ENCODE results near the gene ZBTB14.

Gene ZBTB14, protein sequence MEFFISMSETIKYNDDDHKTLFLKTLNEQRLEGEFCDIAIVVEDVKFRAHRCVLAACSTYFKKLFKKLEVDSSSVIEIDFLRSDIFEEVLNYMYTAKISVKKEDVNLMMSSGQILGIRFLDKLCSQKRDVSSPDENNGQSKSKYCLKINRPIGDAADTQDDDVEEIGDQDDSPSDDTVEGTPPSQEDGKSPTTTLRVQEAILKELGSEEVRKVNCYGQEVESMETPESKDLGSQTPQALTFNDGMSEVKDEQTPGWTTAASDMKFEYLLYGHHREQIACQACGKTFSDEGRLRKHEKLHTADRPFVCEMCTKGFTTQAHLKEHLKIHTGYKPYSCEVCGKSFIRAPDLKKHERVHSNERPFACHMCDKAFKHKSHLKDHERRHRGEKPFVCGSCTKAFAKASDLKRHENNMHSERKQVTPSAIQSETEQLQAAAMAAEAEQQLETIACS

DNA sequence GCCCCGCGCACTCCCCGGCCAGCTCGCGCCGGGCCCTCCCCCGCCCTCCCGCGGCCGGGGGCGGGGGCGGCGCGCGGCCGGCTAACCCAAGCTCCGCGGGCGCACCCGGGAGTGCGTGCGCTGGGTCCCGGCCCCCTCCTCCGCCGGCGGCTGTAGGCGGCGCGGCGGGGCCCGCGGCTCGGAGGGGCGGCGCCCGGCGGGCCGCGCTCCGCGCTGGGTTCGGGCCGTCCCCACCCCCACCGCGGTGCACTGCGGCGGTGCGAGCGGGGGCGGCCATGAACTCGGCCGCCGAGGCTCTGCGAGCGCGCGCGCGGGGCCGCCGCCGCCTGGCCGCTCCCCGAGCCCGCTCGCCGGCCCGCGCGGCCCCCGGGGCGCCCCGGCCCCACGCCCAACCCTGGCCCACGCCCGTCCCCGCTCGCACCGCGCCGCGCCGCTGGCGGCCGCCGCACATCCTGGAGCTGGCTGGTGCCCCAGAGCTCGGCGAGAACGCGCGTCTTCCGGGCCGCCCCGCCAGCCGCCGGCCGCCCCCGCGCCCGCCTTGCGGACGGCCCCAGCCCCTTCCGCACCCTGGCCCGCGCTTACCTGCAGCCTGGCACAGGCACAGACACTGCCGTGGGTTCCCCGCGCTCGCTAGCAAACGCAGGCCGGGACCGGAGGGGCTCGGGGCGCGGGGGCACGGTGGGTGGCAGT is at the start of gene ZBTB14:
ZBTB14 (minus strand) TSS at position 496 of the 690 bp plus-strand sequence. CDS start 2,480 bp downstream, outside the sequence.
- DNase-seq (ENCODE audit: low read depth) = peak; percentile 51

DNA sequence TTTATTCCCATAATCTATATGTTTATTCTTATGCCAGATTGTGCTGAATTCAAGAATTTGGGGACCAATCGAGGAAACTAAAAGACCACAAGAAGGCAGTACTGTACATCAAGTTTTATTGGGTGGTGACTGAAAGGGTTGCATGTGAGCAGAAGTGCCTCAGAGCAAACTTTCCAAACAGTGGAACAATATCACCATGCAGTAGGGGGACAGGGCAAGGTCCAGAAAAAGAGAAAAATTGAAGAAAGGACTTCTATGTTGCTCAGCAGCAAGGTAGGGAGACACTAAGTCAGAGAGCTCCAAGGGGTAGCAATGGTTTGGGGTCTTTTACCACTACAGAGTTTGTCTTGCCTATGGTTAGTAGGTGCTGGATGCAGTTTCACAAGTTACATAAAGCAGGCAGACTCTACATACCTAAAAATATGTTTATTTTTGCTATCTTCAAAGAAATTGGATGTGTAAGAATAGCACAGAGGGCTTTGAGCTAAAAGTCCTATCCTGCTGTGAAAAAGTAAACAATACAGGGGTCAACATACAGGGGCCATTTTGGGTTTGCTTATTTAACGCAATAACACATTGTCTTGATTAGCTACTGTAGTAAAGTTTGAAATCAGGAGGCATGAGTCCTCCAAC is 43.8 kb upstream of the ZBTB14 start:
- DNase-seq (ENCODE audit: low read depth) = no peak

DNA sequence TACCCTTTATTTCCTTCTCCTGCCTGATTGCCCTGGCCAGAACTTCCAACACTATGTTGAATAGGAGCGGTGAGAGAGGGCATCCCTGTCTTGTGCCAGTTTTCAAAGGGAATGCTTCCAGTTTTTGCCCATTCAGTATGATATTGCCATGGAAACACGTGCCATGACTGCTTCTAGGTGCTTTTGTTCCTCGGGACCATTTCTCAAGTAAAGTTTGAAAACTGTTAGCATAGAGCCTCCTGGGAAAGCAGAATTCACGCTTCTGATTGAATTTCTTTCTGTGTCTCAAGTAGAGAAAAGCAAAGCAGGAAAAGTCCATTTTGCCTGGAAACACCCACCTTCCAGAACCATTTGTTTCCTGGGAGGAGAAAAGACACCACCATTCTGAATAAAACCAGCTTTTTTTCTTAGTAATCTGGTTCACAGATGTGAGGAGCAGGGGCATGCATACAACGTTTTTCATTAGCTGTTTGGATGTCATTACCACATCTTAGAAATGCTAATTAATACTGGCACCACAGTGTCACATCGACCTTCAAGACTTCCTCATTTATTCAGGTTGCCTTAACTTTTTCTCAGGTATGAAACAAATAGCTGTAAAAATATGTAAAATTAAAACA is 39.0 kb upstream of the ZBTB14 start:
- no peak for DNase-seq (ENCODE audit: low read depth)

DNA sequence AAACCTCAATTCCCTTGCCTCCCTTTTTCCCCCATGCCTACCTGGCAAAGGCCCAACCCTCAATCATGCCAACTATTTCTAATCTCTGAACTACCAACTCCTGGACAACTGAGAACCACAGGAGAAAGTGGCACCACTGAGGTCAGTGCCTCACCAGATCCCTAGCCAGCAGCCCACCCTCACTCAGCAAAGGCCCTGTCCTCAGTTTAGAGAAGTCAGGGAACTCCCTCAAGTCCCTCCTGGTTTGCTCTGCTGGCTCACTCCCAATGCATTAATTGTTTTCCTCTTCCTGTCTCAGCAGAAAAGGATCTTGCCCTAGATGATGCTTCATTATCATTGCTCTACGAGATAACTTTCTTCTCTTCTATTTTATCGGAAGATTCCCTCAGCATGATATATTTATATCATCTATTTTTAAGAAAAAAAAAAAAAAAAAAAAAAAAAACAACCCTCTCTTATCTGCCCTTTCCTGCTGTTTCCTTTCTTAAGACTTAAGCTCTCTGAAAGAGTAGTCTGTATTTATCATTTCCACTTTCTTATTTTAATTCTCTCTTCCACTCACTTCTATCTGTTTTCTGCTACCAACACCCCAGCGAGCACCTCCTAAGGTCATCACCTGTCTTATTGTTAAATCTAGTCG is 22.7 kb upstream of the ZBTB14 start:
- DNase-seq (ENCODE audit: low read depth) = no peak

DNA sequence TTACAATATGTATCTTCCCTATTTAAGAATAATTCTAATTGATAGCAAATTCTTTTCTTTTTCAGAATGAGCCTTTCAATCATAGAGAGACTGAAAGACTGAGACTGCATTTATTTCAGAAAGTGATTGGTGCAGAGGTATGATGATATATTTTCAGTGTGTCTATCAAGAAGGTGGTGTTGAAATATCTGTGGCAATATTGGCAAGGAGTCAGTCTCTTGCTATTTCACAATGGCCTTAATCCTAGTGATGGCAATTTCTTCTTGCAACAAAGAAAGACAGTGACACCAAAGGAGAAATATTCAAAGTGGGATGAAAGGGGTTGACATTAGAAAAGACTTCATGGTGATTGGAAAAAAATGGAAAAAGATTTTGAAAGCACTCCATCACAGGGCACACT is 21.7 kb upstream of the ZBTB14 start:
- no peak for DNase-seq (ENCODE audit: low read depth)

DNA sequence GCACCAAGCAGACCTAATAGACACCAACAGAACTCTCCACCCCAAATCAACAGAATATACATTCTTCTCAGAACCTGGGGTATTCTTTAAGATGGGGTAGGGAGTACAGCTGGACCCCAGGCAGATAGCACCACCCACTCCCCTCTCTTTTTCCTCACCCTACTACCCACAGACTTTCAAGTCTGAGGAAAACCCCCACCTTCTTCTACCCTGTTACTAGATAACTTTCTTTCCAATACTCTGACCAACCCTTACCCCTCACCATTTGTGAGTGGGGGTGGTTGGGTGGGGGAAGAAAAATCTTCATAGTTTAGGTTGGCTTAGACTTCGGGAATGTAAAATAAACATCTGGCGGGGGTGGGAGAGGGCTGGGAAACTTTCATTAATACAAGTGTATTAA is 20.3 kb upstream of the ZBTB14 start:
- no peak for DNase-seq (ENCODE audit: low read depth)

DNA sequence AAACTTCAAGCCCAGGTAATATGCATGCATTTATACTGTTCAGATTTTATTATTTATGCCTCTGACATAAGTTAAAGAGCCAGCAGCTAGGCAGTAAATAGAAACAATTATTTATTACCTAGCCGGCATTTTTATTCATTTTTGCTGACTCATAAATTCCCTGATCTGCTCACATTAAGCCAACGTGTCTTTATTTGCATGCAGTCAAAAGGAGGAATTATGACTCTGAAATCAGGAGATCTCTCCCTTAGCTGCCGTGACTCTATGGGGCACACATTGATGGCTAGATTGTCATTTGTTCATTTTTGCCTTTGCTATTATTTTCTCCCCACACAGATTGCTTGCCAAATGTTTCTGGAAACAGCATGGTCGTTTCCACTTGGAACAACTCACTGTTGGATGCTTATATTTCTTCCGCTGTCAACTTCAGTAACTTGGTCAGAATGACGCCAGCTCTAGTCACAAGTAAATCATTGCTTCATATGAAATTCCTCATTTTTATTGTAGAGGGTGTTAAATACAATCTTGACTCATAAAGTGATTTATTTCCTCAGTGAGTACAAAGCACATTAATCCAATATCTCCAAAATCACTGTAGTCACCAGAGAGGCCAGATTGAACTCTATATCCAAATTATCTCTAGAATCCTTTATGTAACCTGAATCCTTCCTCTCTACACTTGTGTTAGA is 15.9 kb upstream of the ZBTB14 start:
- DNase-seq (ENCODE audit: low read depth) = no peak

DNA sequence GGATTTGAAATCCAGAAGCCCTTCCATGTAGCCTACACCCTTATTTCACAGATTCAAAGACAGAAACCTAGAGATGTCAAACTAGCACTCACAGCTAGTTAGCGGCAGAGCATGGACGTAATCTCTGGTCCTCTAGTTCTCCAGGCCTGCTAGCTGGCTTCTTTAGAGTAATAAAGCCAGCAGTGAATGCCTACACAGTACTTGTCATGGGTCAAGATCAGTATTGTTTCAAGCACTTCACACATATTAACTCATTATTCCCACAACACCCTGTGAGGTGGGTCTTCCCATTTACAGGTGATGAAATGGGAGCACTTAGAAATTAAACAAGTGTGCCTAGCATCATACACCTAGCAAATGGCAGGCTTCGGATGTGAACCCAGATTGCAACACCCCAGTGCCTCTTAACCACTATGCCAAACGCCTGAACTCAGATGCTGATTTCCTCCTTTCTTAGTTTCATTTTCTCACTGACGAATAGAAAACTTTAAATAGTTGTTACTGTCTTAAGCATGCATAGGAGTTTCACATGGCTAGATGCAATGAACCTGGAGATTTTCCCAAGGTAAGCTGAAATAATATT is 14.5 kb upstream of the ZBTB14 start:
- no peak for DNase-seq (ENCODE audit: low read depth)

DNA sequence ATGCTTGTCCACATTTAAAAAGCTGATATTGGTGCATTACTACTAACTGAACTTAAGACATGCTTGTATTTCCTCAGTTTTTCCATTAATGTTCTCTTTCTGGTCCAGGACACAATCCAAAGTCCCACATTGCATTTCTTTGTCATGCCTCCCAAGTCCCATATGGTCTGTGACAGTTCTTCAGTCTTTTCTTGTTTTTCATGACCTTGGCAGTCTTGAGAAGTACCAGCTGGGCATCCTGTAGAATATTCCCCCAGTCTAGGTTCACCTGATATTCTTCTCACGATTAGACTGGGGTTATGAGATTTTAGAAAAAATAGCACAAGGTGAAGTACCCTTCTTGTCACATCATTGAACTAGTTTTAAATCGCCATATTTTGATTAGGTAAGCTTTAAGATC is 10.3 kb upstream of the ZBTB14 start:
- no peak for DNase-seq (ENCODE audit: low read depth)

DNA sequence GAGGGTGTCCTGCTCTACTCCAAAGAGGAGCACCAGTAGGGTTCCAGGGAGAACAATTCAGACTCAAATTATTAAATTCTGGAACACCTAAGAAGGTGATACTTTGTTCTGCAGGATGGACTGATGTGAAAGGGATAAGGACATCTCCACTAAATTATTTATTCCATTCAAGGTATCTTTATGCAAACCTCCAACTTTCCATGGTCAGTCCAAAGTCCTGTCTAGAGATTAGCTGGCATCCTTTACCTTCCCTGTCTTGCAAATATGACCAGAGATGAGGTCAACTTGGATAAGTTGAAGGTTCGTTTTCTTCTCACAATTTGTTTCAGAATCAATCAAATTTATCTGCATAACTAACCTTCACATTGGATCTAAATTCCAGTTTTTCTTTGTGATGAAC is 8.7 kb upstream of the ZBTB14 start:
- no peak for DNase-seq (ENCODE audit: low read depth)

DNA sequence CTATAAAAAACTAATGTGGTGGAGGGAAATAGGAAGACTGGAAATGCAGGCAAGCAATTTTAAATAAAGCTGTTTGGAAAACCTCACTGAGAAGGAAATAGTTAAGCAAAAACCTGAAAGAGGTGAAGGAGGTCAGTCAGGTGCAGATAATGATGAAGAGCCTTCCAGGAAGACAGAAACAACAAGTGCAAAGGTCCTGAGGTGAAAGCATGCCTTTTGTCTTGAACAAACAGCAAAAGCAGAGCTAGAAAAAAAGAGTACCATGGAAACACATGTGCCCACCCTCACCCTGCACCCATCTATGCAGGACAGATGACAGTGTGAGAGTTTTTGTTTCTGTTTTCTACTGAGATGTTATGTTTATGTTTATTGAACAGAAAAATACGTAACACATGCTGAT is 8.1 kb upstream of the ZBTB14 start:
- DNase-seq (ENCODE audit: low read depth) = no peak

DNA sequence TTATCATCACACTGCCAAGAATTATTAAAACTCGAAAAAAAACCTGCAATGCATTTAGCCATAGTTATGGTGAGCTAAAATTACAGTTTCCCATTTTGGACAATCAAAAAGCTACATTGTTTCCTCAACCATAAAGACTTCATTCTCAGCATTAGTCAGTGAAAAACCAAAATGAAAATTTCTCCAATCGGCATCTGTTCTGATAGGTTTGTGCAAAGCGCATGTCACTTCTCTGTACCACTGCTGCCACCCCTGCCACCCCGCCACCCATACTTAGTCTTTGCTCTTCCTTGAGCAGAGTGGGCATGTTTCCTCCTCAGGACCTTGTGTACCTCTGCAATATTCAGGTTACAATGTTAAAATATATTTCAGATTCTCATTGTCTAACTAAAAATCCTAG is 7.1 kb upstream of the ZBTB14 start:
- no peak for DNase-seq (ENCODE audit: low read depth)

DNA sequence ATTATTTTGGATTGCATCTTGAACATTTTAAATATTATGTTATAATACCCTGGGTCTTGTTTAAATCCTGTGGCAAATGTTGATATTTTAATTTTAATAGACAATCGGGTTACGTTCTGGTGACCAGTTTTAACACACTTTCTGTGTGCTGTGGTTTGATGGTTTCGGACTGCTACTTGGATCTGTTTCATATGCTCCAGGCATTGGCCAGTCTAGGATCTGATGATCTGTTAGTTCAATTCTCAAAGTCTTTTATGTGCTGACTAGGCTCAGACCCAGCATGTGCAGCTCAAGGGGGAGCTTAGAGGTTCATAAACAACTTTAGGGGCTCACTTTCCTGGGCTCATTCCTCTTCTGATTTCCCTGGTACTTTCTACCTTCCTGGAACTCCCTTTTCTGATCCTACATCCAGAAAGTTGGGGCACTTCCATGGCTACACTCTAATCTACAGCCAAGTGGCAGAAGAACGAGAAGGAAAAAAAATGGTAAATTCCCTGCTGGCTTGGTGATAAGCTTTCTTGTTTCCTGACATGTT is 5.0 kb upstream of the ZBTB14 start:
- DNase-seq (ENCODE audit: low read depth) = no peak

DNA sequence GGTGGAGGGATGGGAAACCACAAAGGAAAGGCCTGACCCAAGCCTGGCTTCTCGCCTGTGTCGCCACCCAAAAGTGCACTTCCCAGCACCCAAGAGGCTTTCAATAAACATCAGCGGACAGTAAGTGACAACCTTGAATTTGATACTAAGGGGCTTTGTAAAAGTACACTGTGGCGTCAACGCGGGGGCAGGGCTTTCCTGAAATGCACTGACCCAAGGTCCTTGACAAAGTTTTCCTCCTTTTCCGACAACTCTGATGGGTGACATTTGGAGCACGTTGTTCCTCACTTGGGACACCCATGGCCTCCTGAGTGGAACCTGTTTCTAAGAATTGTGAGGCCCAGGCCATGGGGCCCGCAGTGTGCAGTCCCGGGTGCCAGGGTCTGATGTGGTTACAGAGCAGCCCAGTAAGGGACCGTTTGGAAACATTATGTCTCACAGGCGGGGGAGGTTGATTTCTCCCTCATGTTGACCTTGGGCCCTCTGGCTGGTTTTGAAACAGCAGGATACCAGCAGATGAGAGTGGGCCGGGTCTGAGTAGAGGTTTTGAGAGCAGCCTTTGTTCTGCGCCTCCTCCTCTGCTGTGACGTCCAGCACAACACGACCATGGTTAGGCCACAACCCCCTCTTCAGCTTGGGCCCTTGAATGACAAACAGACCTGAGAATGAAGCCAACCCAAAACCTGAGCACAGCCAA is 2.8 kb upstream of the ZBTB14 start:
- no peak for DNase-seq (ENCODE audit: low read depth)

DNA sequence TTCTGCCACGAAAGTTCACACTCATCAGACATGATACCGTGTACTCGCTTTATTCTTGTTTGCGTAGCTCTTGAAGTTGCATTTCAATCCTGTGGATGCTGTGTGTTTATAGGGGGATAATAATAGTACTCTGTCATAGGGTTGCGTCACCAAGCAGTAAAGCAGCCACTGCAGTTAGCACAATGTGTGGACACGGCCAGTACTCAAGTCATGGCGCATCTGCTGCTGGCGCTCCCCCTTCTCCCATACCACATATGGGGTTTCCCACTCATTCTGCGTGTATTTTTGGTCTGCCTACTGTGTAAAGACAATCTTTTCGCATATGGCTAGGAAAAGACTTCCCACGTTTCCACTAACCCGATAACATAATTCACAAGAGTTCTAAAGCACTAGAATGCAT is 2.1 kb upstream of the ZBTB14 start:
- no peak for DNase-seq (ENCODE audit: low read depth)

DNA sequence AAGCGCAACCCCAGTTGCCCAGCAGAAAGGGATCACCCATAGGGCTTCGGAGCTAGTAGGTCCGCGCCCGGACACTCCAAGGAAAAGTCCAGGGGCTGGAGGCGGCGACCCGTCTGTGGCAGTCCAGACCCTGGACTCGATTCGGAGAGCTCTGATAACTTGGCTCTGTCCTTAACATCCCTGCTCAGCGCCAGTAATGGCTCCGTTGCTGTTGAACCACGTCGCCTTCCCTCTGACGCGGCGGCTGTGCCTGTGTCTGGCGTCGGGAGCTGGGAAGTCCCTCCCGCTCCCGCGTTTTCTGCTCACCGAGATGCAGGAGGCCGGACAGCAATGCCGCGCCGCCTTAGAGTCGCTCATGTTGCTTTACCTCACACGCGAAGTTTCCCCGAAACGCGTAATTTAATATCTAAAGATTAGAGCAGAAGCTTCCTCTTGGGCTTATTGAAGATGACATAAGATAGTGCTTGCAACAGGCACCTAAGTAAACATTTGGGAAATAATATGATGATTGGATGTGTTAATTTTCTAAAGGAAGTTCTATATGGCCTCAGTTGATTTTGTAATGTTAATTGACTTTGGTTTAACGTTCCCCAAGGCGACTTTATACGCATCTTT is 1.3 kb upstream of the ZBTB14 start:
- DNase-seq (ENCODE audit: low read depth) = peak; percentile 67

DNA sequence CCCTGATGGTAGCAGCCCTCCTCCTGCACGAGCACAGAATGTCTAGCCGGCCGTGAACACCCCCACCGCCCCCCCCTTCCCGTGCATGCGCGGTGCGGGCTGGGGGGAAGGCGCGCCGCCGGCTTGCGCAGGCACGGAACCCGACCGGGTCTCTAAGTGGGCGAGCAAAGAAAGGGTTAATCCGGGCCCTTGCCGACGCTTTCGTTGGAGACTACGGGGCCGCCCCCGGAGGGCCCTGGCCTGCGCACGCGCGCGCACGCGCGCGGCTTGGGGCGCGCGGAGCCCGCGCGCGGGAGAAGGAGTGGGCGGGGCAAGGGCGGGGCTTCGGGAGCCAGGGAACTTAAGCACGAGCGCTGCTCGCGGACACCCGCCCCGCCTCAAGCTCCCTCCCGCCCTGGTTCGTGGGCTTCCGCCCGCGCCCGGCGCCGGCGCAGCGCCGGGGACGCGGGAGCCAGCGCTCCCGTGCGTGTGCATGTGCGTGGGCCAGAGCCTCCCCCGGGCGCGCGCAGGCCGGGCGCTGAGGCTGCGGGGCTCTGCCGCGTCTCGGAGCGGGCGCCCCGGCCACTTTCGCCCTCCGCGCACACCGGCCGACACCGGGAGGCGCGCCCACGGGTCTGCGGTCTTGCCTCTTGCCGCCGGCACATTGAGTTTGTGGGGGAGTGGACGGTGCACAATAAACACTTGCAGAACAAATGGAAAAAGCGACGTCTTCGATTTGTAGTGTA is 617 bp upstream of the ZBTB14 start:
- DNase-seq (ENCODE audit: low read depth) = peak; percentile 95

DNA sequence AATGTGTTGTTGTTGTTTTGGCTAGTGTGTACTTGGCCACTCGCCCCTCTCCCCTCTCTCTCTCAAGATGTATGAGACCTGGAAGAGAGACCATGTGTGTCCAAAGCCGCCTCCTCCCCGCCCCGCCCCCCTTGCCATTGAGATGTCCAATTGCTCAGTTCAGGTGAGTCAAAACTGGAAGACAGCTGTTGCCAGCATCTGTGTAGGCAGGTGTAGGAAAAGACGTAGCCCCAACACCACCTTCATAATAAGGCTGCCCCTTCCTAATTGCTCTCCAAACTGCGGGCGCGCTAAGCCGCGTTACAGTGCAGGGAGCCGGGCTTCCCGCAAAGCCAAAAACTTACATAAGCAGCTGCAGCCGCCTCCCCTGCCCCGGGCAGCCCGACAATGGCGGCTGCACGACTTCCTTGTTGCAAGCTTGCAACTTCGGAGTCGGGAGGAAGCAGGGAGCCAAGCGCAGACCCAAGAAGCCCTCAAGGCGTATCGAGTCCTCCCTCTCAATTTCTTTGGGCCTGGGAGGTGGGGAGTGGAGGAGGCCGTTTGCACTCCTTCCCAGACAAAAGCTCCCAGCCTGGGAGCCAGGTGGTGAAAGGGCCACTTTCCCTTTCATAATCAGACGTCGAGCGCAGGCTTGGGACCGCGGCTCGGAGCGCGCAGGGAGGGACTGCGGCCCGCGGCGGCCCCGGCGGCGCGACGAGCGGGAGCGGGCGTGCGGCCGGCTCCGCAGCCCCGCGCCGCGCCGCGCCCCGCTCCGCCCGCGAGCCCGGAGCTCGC is 882 bp downstream of the ZBTB14 start:
- peak; percentile 44 for DNase-seq (ENCODE audit: low read depth)
